ENCODE data around the gene PPARGC1A. TPM values are rescaled to one million over a fixed set of nuclear protein-coding genes. Genes with fewer than 3 reads are reported as not detected.

Gene PPARGC1A
- total RNA-seq, 1 donor from 2014 or later: 9.4 TPM

- DNase-seq (ENCODE audit: low spot score): no peak
These were observed 115.8 kb downstream of the PPARGC1A start for GRCh38 chr4:23773884-23774636.

- DNase-seq (ENCODE audit: low spot score): peak; percentile 23
These were observed 119.8 kb downstream of the PPARGC1A start for GRCh38 chr4:23770011-23770410.

GRCh38 chr4:23769406-23769805 is 120.4 kb downstream of the PPARGC1A start:
- DNase-seq (ENCODE audit: low spot score): no peak

GRCh38 chr4:23768541-23768940 is 121.3 kb downstream of the PPARGC1A start:
- no peak for DNase-seq (ENCODE audit: low spot score)

GRCh38 chr4:23766344-23766743 is 123.5 kb downstream of the PPARGC1A start:
- no peak for DNase-seq (ENCODE audit: low spot score)

GRCh38 chr4:23763559-23763958 is 126.3 kb downstream of the PPARGC1A start:
- no peak for DNase-seq (ENCODE audit: low spot score)

- no peak for DNase-seq (ENCODE audit: low spot score)
These were observed 127.3 kb downstream of the PPARGC1A start for GRCh38 chr4:23762551-23762950.

GRCh38 chr4:23759066-23759465 is 130.8 kb downstream of the PPARGC1A start:
- no peak for DNase-seq (ENCODE audit: low spot score)

- no peak for DNase-seq (ENCODE audit: low spot score)
These were observed 135.2 kb downstream of the PPARGC1A start for GRCh38 chr4:23754688-23755087.

GRCh38 chr4:23750125-23750524 is 139.7 kb downstream of the PPARGC1A start:
- no peak for DNase-seq (ENCODE audit: low spot score)

- no peak for DNase-seq (ENCODE audit: low spot score)
These were observed 142.5 kb downstream of the PPARGC1A start for GRCh38 chr4:23747281-23747735.

GRCh38 chr4:23746672-23747071 is 143.2 kb downstream of the PPARGC1A start:
- DNase-seq (ENCODE audit: low spot score): no peak

GRCh38 chr4:23746027-23746426 is 143.8 kb downstream of the PPARGC1A start:
- DNase-seq (ENCODE audit: low spot score): no peak

GRCh38 chr4:23745377-23745776 is 144.5 kb downstream of the PPARGC1A start:
- DNase-seq (ENCODE audit: low spot score): no peak
